ENCODE measurements around the gene COPG2.

DNA sequence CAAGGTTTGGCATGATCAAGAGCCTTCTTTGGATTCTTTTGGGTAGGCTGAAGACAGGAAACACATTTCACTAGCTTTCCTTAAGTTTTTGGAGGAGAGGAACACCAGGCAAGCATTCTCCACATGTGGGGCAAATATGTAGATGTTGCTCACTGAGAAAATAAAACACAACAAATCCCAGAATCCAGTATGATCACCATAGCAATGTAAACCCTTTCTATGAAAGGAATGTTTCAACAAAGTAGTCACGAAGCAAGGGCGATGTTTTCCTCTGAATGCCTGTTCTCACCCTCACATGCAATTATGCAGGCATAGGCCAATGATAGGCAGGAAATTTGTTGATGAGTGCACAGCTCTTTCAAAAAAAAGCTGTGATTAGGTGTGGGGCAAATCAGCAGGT lies 207.3 kb downstream of the COPG2 start:
- TF ChIP-seq, protein P1, sequence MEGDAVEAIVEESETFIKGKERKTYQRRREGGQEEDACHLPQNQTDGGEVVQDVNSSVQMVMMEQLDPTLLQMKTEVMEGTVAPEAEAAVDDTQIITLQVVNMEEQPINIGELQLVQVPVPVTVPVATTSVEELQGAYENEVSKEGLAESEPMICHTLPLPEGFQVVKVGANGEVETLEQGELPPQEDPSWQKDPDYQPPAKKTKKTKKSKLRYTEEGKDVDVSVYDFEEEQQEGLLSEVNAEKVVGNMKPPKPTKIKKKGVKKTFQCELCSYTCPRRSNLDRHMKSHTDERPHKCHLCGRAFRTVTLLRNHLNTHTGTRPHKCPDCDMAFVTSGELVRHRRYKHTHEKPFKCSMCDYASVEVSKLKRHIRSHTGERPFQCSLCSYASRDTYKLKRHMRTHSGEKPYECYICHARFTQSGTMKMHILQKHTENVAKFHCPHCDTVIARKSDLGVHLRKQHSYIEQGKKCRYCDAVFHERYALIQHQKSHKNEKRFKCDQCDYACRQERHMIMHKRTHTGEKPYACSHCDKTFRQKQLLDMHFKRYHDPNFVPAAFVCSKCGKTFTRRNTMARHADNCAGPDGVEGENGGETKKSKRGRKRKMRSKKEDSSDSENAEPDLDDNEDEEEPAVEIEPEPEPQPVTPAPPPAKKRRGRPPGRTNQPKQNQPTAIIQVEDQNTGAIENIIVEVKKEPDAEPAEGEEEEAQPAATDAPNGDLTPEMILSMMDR (IDR thresholded peaks at IDR 0.05): no peak
- TF ChIP-seq POLR2A (IDR thresholded peaks at IDR 0.05): no peak

Data from thyroid gland (tissue), 4 donors.